Measurements from ENCODE around the gene GJC3.

DNA sequence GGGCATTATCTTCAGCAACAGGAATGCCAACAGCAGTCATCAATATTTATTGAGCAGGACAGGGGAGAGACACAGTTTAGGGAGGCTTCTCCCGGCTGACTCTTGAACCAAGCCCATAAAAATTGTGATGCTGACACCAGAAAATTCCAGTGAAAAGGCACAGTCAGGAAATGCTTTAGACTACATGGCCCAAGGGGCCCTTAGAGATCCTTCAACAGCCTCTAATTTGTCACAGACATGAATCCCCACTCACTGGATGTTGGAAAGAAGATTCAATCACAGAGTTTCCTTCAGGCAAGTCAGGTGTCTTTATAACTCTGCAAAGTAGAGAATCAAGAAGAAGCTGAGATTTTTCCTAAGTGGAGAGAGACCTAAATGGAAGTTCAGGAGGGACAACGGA, 1.2 kb downstream of the GJC3 start:
- TF ChIP-seq CTCF (IDR thresholded peaks at IDR 0.05) (no peak), ZFX (IDR thresholded peaks at IDR 0.05; ENCODE audit: borderline replicate concordance) (no peak)

Data from 22Rv1 (cell line).